Stomach smooth muscle (tissue), 2 donors: ENCODE results near the gene SLC22A7.

ENCODE experiments used
- H3K27ac ChIP-seq: one replicate; pipeline ENCODE4 v1.7.0; 2013; ENCODE audit warnings: mild to moderate bottlenecking, low read length, inconsistent platforms
- H3K27me3 ChIP-seq, 2 donors: one replicate each; pipeline ENCODE4 v1.7.0; 2013; ENCODE audit warnings: low read length in 2 of 2; ENCODE audit not compliant: insufficient read depth in 2 of 2, control insufficient read depth in 1 of 2
- H3K36me3 ChIP-seq, 2 donors: one replicate each; pipeline ENCODE4 v1.7.0; 2013; ENCODE audit warnings: low read length in 2 of 2; ENCODE audit not compliant: control insufficient read depth in 2 of 2, insufficient read depth in 2 of 2
- H3K4me1 ChIP-seq: one replicate; pipeline ENCODE4 v1.7.0; 2013; ENCODE audit warnings: low read length; ENCODE audit not compliant: control insufficient read depth, insufficient read depth
- H3K4me3 ChIP-seq, 2 donors: one replicate each; pipeline ENCODE4 v1.7.0; 2013; ENCODE audit warnings: low read length in 2 of 2
- H3K9ac ChIP-seq, 2 donors: one replicate each; pipeline ENCODE4 v1.7.0; 2013; ENCODE audit warnings: low read length in 2 of 2, mild to moderate bottlenecking in 1 of 2
- H3K9me3 ChIP-seq, 2 donors: one replicate each; pipeline ENCODE4 v1.7.0; 2013; ENCODE audit warnings: low read length in 2 of 2; ENCODE audit not compliant: control insufficient read depth in 2 of 2
- donor health status: healthy.
- donor health status: Pancreatic carcinoma.

SLC22A7 gene, protein sequence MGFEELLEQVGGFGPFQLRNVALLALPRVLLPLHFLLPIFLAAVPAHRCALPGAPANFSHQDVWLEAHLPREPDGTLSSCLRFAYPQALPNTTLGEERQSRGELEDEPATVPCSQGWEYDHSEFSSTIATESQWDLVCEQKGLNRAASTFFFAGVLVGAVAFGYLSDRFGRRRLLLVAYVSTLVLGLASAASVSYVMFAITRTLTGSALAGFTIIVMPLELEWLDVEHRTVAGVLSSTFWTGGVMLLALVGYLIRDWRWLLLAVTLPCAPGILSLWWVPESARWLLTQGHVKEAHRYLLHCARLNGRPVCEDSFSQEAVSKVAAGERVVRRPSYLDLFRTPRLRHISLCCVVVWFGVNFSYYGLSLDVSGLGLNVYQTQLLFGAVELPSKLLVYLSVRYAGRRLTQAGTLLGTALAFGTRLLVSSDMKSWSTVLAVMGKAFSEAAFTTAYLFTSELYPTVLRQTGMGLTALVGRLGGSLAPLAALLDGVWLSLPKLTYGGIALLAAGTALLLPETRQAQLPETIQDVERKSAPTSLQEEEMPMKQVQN

GRCh38 chr6:43297644-43298564 is at the start of gene SLC22A7:
Gene SLC22A7 (plus strand): TSS chr6:43298260. CDS start chr6:43298359, 99 bp downstream.
- no peak within 1 kb of the TSS for H3K4me3 ChIP-seq
- no peaks in the 10 kb centered on the region for H3K36me3 ChIP-seq
- no peak within 1 kb of the TSS for H3K27ac ChIP-seq
- H3K9ac ChIP-seq: no peak within 1 kb of the TSS
- no peaks in the 10 kb centered on the region for H3K9me3 ChIP-seq
- peaks cover 22 to 23% of the 10 kb centered on the region in 2 donors for H3K27me3 ChIP-seq
- H3K4me1 ChIP-seq: no peaks in the 10 kb centered on the region

DNA sequence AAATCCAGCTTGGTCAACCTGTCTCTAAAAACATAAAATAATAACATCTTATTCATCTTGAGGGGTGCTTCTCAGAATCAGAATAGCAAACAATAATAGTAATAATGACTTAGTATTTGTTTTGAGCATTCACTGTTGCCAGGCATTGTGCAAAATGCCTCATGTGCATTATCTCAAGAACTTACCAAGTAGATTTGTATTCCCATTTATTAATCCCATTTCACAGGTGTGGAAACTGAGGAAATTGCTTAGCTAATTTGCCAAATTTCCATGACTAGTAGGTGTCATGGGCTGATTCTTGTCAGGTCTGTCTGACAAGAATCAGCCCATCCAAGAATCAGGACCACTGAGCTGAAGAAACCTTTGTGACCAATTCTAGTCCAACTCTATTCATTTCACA is 49.3 kb upstream of the SLC22A7 start:
- Histone ChIP-seq H3K27me3 (peaks cover 33 to 36% of the 10 kb centered on the region in 2 donors), H3K9me3 (no peaks in the 10 kb centered on the region), H3K27ac (no peak overlapping the region), H3K9ac (no peak overlapping the region), H3K4me1 (peaks cover 13% of the 10 kb centered on the region), H3K4me3 (no peak overlapping the region), H3K36me3 (no peaks in the 10 kb centered on the region)

DNA sequence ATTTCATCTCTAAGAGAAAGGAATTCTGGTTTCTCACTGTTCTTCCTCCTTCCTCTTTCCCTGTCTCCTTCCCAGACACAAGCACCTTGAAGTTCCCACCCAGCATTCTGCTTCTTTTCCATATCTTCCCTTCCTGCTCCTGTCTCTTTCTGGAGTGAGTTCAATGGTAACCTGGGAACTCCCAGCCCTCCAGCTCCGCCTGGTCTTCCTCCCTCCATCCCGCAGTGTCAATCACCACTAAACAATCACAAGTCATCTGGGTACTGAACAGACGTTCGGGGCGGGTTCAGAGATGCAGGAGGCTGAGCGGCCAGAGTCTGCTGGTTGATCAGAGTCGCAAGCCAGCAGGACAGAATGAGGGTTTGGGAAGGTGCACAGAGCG is 47.1 kb upstream of the SLC22A7 start:
- Histone ChIP-seq H3K27me3 (peaks cover 26% of the 10 kb centered on the region in 2 donors), H3K4me3 (no peak overlapping the region), H3K9ac (no peak overlapping the region), H3K4me1 (peaks cover 13% of the 10 kb centered on the region), H3K27ac (no peak overlapping the region), H3K9me3 (no peaks in the 10 kb centered on the region), H3K36me3 (no peaks in the 10 kb centered on the region)

DNA sequence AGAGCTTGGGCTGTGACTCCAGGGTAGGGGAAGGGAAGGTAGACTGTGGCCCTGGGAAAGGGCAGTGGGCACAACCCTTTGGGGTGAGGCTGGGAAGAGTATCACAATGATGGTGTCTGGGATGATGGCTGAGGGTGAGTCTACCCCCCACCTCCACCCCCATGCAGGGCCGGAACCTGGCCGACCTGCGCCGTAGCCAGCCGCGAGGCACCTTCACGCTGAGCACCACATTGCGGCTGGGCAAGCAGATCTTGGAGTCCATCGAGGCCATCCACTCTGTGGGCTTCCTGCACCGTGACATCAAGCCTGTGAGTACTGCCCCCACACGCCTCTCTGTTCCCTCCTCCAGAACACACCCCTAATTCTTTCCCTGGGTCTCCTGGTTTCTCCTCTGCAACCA is 44.7 kb upstream of the SLC22A7 start:
- H3K4me3 ChIP-seq: no peak overlapping the region
- H3K4me1 ChIP-seq: no peaks in the 10 kb centered on the region
- no peaks in the 10 kb centered on the region for H3K9me3 ChIP-seq
- H3K36me3 ChIP-seq: no peaks in the 10 kb centered on the region
- no peak overlapping the region for H3K9ac ChIP-seq
- H3K27me3 ChIP-seq: peaks cover 18 to 26% of the 10 kb centered on the region in 2 donors
- no peak overlapping the region for H3K27ac ChIP-seq

- no peaks in the 10 kb centered on the region for H3K9me3 ChIP-seq
- no peak overlapping the region for H3K27ac ChIP-seq
- H3K4me3 ChIP-seq: no peak overlapping the region
- no peak overlapping the region for H3K9ac ChIP-seq
- no peaks in the 10 kb centered on the region for H3K36me3 ChIP-seq
- no peaks in the 10 kb centered on the region for H3K4me1 ChIP-seq
- peaks cover 18 to 26% of the 10 kb centered on the region in 2 donors for H3K27me3 ChIP-seq
Measured at GRCh38 chr6:43254138-43254817, 43.8 kb upstream of the SLC22A7 start.

DNA sequence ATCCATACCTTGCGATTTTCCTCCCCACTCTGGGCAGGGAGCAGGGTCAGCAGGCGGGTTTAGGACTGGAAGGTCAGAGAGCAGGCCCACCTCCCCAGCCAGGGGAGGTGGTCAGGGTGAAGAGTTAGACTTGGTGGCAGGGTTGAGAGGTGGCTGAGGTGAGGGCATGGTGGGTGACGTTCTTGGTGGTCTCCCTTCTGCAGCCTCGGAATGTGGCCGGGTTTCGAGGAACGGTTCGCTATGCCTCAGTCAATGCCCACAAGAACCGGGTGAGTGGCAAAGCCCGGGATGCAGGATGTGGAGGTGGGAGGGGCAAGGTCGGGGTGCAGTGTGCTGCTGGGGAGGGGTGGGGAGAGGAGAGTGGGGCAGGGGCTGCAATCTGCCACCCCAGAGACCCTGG is 43.2 kb upstream of the SLC22A7 start:
- Histone ChIP-seq H3K9ac (no peak overlapping the region), H3K4me1 (no peaks in the 10 kb centered on the region), H3K27me3 (peaks cover 18 to 26% of the 10 kb centered on the region in 2 donors), H3K9me3 (no peaks in the 10 kb centered on the region), H3K4me3 (no peak overlapping the region), H3K36me3 (no peaks in the 10 kb centered on the region), H3K27ac (no peak overlapping the region)

DNA sequence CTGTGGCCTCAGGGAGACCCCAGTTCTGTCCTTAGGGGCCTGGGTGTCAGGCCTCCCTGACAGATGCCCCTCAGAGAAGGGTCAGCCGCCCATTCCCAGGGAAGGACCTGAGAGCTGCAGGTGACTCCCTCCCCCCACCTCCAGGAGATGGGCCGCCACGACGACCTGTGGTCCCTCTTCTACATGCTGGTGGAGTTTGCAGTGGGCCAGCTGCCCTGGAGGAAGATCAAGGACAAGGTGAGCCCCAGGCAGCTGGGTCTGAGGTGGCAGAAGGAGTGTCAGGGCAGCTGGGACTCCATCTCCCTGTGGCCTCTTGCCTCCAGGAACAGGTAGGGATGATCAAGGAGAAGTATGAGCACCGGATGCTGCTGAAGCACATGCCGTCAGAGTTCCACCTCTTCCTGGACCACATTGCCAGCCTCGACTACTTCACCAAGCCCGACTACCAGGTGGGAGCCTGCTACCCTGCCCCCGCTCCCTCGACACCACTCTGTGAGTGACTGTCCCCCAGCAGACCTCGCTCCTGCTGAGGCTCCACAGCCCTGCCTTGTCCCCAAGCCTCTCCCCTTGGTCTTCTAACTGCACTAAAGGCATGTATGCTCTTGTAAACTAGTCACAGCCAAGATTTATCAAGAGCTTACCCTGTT is 42.5 kb upstream of the SLC22A7 start:
- H3K9ac ChIP-seq: no peak overlapping the region
- no peaks in the 10 kb centered on the region for H3K4me1 ChIP-seq
- no peaks in the 10 kb centered on the region for H3K36me3 ChIP-seq
- no peaks in the 10 kb centered on the region for H3K9me3 ChIP-seq
- H3K27me3 ChIP-seq: peaks cover 18 to 26% of the 10 kb centered on the region in 2 donors
- H3K4me3 ChIP-seq: no peak overlapping the region
- no peak overlapping the region for H3K27ac ChIP-seq

DNA sequence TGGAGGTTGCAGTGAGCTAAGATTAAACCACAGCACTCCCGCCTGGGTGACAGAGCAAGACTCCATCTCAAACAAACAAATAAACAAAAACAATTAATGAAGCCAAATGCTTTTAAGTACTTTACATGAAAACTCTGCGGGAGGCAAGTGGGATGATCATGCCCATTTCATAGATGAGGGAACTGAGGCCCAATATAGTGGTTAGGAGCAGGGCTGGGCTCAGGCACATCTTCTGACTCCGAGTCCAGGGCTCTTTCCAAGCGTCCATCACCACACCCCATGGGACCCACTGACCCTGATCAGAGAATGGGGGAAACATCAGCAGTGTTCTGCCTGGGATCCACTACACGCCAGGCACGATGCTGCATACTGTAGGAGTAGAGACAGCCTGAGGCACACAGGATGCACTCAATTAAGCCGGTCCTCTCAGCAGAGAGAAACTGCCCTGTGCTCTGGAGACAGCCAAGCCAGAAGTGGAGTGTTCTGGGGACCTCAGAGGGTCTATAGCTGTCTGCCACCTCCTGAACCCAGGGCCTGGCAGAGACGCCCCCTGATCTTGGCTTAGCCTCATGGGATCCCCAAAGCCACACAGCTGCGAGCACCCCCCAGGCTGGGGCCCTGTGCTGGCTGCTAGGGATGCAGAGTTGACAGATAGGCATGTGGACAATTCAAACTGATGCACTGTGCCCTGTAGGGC is 41.2 kb upstream of the SLC22A7 start:
- no peak overlapping the region for H3K27ac ChIP-seq
- H3K36me3 ChIP-seq: no peaks in the 10 kb centered on the region
- no peak overlapping the region for H3K9ac ChIP-seq
- peaks cover 13 to 16% of the 10 kb centered on the region in 2 donors for H3K27me3 ChIP-seq
- no peaks in the 10 kb centered on the region for H3K9me3 ChIP-seq
- no peak overlapping the region for H3K4me3 ChIP-seq
- H3K4me1 ChIP-seq: no peaks in the 10 kb centered on the region

DNA sequence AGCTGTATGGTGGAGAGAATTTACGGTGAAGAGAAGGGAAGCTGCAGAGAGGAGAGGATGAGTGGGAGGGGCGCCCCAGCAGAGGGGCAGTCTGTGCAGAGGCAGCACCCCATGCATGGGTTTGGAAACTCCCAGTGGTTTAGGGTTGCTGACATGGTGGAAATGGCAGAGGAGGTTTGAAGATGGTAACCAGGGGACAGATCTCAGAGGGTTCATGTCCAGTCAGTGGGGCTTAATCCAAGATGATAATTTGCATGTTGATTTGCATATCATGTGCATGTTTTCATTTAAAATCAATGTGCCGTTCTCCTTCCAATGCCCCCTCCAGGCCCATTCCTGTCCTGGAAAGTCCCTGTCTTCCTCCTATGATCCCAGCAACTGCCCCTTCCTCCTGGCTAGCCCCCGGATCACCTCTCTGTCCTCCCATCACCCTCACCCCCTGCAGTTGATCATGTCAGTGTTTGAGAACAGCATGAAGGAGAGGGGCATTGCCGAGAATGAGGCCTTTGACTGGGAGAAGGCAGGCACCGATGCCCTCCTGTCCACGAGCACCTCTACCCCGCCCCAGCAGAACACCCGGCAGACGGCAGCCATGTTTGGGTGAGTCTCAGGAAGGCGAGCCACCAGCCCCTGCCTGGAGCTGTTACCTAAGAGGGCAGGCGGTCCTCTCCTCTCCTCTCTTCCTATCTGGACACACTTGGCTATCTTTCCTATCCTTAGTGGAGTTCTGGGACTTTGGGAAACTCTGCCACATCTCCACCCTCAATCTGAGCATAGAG is 40.5 kb upstream of the SLC22A7 start:
- Histone ChIP-seq H3K27me3 (peaks cover 11 to 13% of the 10 kb centered on the region in 2 donors), H3K36me3 (no peaks in the 10 kb centered on the region), H3K9ac (no peak overlapping the region), H3K4me3 (no peak overlapping the region), H3K27ac (no peak overlapping the region), H3K4me1 (no peaks in the 10 kb centered on the region), H3K9me3 (no peaks in the 10 kb centered on the region)
